GM19324 (cell line): ENCODE results near the gene TACC2.
"Not testable (repeated sequence)": the region's sequence is repeated elsewhere in the genome, so short reads cannot be mapped to it uniquely, and the experiment has no call there.

Experiments
- ATAC-seq: cut with Tn5 transposase; IDR thresholded peaks from one replicate; pipeline ENCODE4 v1.9.1; 2021; ENCODE audit warnings: mild to moderate bottlenecking, moderate library complexity; ENCODE audit not compliant: unreplicated experiment, low FRiP score

TACC2 gene

DNA sequence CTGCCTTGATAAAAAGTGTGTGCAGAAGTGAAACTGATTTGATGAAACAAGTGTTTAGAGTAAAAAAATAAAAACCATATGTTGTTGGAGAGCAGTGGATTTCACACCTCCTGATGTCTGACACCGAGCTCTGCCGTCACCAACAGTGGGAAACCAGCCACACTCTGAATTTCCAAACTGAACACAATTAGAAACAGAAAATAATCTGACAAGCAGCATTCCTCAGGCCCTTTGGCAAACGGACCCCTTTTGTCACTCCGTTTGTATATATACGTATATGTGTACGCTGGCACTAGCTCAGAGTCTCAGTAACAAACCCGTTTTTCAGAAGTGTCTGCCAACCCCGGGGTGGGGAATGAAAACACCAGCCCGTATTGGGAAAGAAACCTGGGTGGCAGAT, 32.4 kb downstream of the TACC2 start:
- ATAC-seq = no peak

DNA sequence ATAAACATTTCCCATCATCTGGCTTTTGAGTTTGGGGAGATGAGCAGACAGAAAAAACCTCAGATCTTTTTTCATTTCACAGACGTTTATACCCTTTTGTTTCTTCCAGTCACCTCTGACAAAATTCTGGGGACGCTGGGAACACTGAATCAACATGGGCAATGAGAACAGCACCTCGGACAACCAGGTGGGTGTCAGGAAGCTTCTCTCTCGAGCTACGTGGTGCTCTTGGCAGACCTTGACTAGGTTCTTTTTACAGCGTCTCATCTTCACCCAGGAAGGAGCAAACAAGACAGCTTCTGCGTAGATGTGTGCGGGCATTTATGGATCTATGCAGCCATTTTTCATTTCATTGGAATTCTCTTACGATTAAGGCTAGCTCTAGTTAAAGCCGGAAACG, 32.9 kb downstream of the TACC2 start:
- ATAC-seq = no peak

DNA sequence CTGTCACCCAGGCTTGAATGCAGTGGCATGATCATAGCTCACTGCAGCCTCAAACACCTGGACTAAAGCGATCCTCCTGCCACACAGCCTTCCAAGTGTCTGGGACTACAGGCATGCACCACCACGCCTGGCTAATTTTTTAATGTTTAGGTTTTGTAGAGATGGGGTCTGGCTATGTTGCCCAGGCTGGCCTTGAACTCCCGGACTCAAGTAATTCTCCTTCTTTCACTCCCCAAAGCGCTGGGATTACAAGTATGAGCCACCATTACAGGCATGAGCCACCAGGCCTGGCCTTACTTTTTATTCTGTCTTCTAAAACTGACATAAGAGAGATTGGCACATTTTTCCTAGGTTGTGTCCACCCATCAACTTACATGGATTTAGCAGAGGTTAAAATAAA, 33.3 kb downstream of the TACC2 start:
- no peak for ATAC-seq

DNA sequence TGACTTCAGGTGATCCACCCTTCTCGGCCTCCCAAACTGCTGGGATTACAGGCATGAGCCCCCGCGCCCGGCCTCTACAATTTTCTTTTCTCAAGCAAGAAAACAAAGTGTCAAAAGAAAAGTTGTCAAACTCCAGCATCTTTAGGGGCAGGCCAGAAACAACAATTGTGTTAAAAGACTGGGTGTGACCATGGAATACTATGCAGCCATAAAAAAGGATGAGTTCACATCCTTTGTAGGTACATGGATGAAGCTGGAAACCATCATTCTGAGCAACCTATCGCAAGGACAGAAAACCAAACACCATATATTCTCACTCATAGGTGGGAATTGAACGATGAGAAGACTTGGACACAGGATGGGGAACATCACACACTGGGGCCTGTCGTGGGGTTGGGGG, 34.3 kb downstream of the TACC2 start:
- not testable (repeated sequence) for ATAC-seq

DNA sequence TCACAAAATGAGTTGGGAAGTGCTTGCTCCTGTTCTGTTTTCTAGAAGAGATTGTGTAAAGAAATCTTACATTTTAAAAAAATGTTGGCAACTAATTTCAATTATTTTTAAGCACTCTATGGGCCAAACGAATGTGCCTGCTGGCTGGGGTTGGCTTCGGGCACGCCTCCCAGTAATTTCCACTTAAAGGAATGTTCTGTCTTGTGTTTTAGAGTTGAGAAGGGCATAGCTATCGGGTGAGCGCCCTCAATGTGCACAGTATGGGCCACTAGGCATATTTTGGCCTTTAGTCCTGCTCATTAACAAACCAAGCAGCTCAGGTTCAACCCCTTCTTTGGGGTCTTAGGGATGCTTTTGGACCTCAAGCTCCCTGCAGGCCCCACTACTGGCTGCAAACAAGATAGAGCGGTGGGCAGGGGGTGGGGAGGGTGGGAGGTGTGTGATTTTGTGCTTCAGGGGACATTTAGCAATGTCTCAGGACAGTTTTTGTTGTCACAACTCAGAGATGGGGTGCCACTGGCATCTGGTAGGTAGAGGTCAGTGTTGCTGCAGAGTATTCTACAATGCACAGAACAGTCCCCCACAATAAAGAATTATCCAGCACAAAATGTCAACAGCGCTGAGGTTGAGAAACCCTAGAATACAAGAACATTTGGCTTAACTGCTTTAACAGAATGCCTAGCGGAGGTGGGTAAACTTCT, 40.7 kb downstream of the TACC2 start:
- no peak for ATAC-seq

DNA sequence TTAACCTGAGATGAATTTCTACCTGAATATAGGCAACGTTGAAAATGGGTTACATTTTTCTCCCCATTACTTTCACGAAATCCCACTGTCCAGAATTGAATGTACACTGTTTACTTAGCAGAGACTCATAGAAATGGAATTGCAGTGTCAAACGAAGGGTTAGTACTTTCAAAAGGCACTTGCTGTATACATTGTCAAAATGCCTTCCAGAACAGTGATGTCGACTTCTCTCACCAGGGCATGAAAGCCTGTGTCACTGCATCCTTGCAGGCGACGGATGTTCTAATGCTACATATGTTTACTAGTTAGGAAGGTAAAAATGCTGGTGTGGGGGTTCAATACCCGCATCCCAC, 41.2 kb downstream of the TACC2 start:
- no peak for ATAC-seq

DNA sequence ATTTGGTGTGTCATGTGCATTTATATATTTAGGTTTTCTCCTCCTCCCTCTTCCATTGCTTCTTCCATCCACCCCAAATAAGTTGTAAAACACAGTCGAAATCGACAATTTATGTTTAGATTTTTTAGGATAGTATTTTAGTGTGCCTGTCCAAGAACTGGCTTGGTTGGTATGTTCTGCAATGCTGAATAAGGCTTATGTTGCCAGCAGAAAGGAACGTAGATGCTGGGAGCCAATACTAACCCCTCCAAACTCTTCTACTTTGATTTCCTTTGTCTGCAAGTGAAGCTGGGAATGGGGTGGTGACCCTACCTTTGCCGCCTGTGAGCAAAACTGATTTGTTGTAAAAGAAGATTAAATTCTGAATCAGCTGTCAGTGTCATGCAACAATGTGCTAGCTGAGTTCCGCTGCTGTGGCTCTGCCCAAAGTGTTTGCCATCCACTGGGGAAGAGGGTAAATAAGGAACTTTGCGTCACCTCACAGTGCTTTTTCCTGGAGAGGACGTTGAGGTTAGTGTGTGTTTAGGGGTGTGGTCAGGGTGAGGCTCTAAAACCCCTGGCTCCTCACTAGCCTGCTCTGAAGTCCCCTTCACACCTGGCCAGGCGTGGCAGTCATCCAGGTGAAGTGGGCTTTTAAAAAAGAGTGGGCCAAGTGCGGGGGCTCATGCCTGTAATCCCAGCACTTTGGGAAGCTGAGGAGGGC, 44.4 kb downstream of the TACC2 start:
- ATAC-seq = no peak

DNA sequence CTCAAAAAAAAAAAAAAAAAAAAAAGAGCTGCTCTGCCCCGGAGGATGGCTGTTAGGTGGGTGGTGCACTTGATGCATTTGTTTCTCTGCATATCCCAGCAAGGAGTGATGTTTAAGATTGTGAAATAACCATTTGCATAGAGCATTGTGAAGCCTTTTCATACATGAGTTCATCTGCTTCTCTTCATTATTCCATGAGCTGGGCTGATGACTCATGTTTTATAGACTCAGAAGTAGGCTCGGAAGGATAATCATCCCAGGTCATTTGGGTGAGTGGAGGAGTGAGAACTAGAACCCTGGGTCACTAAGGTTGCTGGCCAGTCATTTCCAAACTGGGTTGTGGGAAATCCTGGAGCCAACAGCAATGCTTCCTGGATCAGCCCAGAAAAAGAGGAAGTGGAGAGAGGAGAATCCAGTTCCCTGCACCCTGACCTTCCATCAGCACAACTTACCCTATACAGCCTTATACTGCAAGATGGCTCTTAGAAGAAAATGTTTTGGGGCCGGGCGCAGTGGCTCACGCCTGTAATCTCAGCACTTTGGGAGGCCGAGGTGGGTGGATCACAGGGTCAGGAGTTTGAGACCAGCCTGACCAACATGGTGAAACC, 45.3 kb downstream of the TACC2 start:
- no peak for ATAC-seq

DNA sequence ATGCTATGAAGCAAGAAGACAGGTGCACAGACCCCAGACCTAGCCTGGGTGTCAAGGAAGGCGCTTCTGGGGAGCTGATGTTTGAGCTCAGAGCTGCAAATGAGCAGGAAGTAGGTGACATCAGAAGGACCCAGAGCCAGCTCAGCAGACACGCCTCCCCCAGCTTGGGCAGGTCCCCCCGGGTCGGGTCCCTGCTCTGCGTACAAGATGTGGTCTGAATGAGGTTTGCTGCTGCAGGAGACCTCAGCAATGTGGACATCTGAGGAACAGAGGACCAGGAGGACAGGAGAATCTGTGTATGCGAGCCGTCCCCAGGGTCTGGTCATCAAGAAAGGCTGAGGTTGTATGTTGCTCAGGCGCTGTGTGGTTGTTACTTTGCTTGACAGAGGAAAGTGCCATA, 51.8 kb downstream of the TACC2 start:
- ATAC-seq = no peak

DNA sequence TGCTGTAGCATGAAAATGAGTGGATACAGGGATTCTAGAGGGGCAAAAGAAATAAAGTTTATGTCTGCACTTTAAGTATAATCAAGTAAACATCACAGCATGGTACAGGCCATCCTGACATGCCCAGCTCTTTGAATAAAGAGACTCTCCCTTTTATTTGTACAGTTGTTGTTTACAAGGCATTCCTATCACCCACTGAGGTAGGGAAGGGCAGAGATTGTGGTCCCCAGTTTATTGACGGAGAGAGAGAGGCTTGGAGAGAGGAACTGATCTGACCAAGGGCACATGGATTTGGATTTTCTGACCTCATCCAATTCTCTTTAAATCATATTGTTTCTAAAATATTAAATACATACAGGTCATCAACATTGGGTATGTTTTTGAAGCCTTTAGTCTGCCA, 53.9 kb downstream of the TACC2 start:
- no peak for ATAC-seq

DNA sequence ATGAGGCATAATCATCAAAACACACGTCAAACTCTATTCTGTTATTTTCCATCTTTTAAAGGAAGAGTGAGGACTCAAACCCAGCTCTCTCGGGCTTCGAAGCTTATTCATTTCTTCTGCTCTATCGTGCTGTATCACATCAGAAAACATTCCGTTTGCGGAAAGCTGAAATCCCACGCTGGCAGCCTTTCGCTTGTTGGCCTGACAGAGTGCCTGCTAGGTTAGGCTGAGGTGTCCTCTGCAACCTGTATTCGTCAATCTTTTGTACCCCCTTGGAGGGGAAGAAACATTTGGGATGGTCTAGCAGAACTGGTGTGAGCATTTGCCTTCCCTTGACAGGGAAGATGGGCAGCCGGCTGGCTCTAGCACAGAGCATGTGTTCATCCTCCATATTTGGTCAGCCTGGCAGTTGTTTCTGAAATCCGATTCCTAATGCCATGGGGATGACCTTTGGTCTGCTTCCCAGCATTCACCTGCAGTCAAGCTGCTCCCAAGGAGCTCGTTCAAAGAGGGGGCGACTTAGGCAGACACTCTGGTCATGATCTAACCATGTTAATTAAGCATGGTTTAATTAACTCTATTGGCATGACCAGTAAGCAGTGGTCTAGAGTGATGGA, 55.2 kb downstream of the TACC2 start:
- ATAC-seq = no peak

DNA sequence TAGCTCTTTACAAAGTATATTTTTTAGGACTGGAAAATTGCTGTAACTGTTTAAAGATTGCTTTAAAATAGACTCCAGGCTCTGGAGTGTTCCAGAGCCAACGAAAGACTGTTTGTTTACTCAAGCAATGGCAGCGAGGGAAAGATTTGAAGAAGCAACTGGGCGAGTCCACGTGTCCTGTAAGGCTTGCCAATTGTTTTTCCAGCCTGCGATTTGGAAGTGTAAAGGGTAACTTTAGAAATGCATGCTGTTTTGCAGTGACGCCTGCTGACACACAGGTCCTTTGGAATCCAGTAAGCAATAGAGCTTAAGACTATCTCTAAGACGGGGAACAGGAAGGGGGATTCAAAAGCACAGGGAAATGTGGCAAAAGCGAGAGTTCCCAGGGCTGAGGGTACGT, 55.8 kb downstream of the TACC2 start:
- ATAC-seq = no peak

DNA sequence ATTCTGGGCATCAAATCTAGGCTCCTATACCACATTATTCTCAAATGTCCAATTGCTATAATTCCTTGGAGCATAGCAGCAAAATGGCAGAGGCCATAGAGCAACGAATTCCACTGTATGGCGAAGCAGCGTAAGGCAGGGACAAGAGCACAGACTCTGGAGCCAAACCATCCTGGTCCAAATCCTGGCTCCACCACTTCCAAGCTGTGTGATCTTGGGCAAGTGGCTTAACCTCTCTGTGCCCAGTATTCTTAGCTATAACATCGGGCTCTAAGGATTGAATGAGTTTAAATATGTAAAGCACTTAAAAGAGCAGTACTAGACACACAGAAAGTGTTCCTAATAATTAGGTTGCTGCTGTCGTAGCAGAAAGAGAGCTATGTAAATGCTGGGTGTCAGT, 56.2 kb downstream of the TACC2 start:
- no peak for ATAC-seq

DNA sequence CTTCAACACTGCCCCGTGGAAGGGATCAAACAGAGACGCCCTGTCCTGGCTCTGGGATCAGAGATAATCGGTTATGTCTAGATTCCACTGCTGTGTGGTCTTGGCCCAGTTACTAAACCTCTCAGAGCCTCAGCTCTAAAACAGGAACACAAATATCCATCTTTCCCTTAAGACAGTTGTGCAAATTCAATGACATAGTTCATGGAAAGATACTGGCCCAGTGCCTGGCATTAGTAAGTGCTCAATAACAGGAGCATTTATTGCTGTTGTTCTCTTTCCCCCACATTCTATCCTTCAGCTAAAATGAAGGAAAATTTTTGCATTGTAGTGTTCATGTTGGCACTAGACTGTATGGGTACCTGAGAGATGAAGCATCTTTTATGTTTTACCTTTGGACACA, 58.6 kb downstream of the TACC2 start:
- ATAC-seq = no peak

DNA sequence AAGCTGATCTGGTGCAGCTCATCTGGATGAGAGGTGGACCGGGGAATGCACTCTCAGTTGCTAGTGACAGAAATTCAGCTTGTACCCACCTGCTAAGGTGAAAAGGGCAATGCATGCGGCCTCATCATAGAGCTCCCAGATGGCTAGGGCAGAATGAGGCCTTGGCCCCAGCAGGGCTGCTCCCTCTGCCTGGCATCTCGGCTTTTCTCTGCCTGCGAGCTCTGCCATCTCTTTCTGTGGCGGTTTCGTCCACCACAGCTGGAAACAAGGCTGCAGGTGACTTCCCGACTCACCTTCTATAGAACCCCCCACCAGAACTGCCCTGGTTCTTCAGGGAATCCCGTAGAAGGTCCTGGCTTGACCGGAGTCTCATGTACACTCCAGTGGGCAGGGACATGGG, 60.1 kb downstream of the TACC2 start:
- no peak for ATAC-seq

DNA sequence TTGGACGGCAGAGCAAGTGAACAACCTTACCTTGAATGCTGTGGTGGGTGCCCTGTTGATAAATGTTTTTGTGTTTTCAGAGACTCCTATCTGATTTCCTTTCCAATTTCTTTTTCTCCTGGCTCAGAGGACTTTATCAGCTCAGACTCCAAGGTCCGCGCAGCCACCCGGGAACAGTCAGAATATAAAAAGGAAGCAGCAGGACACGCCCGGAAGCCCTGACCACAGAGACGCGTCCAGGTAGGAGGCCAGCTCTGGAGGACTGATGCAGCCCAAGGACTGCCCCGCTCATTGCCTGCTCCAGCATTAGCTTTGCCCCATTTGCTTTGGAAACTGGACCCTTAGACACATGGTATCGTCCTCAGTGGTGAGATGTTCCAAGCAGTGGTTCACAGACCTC, 61.3 kb downstream of the TACC2 start:
- ATAC-seq = no peak

DNA sequence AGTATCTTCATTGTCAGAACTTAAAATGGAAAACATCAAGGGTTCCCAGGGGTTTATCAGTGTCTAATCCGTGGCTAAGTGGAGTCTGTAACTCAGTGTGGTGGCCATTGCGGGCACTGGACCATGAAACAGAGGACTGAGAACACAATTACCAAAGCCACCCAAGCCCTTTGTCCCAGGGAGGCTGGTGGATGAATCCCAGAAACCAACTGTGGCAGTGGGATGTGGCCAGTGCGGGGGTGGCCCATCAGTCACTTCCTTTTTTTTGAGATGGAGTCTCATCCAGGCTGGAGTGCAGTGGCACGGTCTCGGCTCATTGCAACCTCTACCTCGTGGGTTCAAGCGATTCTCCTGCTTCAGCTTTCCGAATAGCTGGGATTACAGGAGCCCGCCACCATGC, 61.8 kb downstream of the TACC2 start:
- ATAC-seq = no peak

DNA sequence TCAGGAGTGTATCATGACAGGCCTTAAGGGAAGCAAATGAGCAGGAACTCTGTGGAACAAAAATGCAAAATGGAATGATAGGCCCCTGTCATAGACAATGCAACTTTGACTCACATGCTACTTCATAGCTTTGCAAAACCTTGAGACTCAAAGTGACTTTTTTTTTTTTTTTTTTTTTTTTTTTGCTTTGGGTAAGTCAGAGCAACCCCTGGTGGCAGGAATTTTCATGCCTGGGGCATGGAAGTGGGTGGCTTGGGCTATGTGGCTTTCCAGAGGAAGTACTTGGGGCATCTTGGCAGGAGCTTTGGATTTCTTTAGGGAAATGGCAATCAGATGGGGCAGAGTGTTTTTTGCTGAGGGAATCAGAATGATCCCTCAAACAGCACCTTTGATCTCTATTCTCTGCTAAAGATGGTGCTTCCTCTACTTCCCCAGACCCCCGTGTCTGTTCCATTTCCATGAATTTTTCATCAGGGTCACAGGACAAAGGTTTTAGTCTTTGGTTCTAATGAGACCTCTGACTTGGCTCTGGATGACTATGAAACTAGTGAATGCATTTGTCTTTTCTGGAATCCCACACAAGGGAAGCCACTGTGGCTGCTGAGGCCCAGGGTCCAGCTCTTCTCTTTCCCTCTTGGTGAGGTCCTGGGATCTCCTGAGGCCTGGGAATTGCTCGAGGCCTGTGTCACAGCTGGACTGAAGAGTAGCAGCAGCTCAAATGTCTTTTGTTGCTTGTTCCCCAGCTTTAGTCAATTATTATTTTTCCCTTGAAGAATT, 62.8 kb downstream of the TACC2 start:
- ATAC-seq = no peak

DNA sequence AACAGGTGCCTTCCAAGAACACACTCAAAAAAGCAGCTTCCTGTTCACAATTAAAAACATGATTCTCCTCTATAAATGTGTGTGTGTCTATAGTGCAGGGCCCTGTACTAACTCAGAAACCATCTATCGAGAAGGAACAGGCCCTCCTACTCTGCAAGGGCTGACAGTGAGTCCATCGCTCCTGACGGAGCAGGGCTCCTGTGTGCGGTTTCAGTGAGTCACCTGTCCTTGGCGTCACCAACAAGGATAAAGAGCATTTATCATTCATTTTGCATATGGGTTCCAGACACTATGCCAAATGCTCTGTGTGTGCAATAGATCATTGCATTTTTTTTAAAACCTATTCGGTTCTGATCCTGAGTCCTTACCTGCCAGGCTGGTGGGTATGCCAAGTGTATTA, 63.7 kb downstream of the TACC2 start:
- no peak for ATAC-seq

DNA sequence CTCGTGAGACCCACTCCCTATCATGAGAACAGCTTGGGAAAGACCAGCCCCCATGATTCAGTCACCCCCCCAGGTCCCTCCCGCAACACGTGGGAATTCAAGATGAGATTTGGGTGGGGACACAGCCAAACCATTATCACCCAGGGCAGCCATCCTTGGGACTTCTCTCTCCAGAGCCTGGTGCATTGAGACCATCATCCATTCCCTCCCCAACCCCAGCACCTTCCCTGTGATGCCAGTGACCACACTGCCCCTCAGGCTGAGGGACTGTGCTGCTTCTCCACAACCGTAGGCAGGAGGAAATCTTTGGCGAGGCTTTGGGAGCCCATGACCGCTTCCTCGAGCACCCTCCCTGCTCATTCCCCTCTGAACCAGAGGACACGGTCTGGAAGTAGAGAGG, 64.4 kb downstream of the TACC2 start:
- no peak for ATAC-seq
